PC-9 (cell line): ENCODE results near the gene COX6B1.

ENCODE experiments used
- CTCF ChIP-seq: fragments of 200-600 bp; sonication (generic); conservative IDR thresholded peaks from 2 replicates; pipeline ENCODE4 v1.6.1; 2017; ENCODE audit warnings: mixed run types, antibody characterized with exemption, mild to moderate bottlenecking, moderate library complexity
- EZH2 ChIP-seq: fragments of 200-600 bp; sonication (generic); IDR thresholded peaks from 2 replicates; pipeline ENCODE4 v1.8.0; 2017; ENCODE audit warnings: antibody characterized with exemption, low read depth

DNA sequence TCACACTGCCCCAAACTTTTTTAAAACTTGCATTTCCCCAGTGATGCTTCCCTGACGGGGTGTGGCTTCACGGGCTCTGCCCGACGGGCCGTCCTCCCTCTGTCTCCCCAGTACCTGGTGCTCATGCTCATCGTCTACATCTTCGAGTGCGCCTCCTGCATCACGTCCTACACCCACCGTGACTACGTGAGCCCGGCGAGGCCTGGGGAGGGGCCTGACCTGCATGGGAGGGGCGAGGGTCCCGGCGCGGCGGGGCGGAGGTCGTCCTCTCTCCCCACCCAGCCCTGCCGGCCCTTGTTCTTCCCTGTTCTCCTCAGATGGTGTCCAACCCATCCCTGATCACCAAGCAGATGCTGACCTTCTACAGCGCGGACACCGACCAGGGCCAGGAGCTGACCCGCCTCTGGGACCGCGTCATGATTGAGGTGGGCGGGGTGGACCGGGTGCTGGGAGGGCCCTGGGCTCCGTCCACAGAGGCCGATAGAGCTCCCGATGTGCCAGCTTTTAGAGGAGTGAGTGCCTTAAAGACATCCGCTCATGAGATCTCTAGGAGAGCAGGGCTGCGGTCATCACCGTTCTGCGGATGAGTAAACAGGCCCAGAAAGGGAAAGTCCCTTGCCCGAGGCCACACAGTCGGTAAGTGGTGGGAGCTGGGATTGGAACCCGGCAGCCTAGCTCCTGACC lies 25.1 kb downstream of the COX6B1 start:
- TF ChIP-seq CTCF (no peak), EZH2 (no peak)
